GM18517 (cell line): Measurements from ENCODE around the gene PRDM16.
"Not testable (repeated sequence)": the region's sequence is repeated elsewhere in the genome, so short reads cannot be mapped to it uniquely, and the experiment has no call there.

Experiments used
- ATAC-seq: cut with Tn5 transposase; IDR thresholded peaks from one replicate; pipeline ENCODE4 v1.9.1; 2021; ENCODE audit warnings: mild to moderate bottlenecking, moderate library complexity; ENCODE audit not compliant: unreplicated experiment

Gene PRDM16

DNA sequence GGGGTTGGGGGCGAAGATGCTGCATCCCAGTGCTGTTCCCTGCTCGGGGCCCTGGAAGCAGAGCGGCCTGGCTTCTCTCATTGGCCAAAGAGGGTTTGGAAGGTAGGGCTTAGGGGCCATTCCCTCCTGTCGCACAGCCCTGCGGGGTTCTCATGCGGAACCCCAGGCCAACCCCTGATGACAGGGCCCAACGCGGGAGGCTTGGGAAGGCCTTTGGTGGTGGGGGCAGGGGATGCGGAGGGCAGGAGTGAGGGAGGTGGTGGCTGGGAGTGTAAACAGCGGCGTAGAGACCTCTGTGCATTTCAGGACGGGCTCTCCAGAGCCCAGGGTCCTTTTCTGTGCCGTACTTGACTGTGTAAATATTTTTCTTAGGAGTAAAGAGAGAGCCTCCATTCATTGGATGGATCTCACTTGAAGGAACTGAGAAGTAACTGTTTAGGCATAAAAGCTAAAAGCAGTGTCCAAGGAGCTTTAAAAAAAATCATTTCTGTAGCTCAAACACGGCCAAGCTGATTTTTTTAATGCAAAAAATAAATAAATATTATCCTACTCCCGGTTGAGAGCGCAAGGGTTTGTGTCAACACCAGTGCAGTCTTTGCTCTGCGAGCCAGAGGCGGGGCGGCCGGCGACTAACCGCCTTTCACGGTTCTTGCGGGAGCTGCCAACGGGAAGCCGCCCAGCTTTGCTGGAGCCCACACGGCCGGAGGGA, 169.1 kb downstream of the PRDM16 start:
- no peak for ATAC-seq

DNA sequence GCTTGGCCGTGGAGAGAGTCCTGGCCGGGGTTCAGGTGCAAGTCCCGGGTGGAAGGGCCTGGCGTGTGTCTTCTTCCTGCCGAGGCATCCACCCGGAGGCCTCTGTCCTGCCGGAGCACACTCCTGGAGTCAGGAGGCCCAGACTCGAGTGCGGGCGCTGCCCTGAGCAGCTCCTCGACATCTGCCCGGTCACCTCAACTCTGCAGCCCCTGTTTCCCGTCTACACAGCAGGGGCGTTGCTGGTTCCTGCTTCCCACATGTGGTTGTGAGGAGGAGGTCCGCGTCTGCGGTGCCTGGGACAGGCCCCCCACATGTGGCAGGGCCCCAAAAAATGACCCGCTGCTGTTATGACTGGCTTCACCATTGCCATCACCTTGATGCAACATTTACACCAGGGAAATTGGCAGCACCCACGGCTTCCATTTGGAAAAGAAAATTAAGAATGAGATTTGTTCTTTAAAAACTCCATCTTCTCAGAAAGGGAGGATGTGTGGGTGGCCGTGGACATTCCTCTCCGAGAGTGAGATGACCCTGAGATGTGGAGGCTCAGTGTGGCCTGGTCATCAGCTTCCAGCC, 169.8 kb downstream of the PRDM16 start:
- no peak for ATAC-seq

DNA sequence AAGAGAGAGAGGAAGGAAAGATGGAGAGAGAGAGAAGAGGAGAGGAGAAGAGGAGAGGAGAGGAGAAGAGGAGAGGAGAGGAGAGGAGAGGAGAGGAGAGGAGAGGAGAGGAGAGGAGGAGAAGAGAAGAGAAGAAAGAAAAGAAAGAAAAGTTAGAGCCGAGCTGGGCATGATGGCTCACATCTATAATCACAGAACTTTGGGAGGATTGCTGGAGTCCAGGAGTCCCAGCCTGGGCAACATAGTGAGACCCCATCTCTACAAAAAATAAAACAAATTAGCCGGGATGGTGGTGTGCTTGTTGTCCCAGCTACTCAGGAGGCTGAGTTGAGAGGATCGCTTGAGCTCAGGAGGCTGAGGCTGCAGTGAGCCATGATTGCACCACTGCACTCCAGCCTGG, 171.0 kb downstream of the PRDM16 start:
- not testable (repeated sequence) for ATAC-seq

DNA sequence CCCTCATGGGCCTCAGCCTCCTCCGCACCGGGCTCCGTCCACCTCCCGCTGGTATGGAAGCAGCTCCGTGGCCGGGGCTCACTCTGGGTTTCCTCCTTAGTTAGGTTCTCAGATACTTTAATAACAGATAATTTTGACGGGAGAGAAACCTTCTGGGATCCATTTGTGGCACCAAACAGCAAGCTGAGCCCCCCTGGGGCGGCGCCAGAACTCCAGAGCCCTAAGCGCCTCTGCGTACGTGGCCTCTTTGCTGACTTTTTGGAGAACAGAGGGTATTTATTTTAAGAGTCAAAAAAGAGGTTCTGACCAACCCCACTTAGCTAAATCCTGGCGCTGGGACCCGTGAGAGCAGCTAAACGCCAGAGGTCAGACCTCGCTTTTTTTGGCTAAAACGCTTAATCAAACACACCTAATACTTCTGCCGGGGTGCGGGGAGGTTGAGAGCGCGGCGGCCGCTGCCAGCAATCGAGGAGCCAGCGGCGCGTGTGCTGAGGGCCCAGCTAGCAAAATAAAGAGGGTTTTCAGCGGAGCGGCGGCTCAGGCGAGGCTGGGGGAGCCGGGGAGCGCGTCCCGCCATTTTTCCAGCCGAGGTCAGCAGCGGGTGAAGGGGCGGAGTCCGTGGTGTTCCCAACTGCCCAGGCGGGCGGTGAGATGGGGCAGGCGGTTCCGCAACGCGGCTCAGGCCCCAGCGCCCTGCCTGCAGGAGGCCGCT, 171.7 kb downstream of the PRDM16 start:
- no peak for ATAC-seq

DNA sequence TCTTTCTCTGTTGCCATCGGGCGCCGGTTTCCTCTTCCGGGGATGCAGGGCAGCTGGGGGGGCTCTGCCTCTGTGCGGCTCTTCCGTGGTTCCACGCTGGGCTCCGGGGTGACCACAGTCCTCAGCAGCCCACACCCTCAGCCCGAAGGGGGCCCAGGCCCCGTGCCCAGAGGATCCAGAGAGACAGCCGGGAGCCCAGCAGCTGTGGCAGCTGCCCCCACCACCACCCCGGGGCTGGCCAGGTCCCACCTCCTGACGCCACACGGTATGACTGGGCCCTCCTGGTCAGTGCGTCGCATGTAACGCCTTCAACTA, 172.2 kb downstream of the PRDM16 start:
- no peak for ATAC-seq

DNA sequence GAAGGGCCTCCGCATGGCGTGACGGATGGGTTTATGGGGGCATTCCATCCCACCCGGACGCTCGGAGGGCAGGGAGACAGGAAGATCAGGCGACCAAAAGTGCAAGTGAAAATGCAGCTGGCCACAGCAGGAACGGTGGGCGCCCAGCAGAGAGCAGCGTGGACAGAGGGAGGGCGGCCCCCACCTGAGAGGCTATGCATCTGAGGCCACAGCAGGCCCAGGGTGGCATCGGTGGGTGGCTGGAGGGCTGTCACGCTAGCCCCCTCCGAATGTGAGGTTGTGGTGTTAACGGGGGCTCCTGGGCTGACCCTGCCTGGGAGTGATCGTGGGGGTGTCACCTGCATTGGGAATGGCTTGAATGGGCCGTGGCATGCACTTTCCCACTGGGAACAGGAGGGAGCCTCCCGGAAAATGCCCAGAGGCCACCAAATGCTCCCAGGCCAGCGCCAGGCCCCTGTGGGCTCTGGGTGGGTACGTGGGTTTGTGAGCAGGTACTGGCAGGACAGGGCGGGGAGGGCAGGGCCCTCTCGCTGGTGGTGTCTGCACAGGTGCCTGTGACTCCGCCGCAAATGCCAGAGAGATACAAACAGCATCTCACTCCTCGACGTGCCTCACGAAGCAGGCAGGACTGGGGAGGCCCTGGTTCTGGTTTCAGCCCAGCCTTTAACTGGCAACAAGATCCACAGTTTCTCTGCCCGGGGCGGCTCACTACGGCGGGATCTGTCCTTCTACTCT, 172.8 kb downstream of the PRDM16 start:
- ATAC-seq = no peak

DNA sequence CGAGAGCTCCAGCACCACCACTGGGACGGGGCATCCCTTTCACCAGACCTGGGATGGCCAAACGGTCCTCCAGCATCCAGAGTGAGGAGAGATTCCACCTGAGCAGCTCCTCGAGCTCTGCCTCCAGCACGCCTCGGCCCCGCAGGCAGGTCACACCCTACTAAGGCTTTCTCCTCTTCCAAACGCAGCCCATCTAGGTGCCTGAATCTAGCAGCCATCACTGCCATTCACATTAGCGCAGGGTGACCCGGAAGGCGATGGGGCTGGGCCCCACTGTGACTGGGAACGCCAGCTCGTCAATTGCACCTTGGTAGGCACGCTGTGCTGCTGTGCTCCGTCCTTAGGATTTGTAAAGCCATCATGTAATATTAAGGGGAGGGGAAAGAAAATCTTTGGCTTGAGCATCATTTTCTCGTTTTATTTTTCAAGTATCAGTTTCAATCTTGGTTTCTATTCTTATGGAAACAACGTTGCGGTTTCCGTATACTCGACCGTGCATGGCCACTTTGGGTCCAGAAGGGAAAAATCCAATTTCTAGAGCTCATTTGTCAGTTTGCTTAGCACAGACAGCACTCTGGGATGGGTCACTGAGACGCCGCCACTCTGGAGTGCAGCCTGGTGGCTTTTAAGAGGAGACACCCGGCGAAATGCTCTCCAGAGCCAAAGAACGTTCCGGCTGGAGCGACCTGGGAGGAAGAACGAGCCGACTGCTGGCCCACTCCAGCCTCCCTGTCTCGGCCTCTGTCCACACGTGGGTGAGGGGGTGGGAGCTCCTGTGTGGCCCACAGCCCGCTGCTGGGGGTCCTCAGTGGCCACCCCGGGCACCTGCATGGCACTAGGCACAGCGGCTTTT, 173.6 kb downstream of the PRDM16 start:
- no peak for ATAC-seq

DNA sequence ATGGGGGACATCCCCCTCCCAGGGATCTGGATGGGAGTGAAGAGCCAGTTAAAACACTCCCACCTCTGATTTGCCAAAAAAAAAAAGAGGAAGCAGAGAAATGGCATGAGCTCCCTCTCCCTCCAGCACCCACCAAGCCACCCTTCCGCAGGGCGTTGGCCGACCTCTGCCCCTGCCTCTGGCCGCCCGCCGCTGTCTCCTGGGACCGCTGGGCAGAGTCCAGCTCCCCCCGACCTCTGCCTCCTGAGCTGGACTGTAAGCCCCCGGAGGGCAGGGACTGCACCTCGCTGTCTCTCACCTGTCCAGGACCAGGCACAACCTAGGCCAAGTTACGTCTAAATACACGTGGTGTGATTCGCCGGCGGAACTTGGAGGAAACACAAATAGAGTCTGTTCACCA, 174.3 kb downstream of the PRDM16 start:
- no peak for ATAC-seq

DNA sequence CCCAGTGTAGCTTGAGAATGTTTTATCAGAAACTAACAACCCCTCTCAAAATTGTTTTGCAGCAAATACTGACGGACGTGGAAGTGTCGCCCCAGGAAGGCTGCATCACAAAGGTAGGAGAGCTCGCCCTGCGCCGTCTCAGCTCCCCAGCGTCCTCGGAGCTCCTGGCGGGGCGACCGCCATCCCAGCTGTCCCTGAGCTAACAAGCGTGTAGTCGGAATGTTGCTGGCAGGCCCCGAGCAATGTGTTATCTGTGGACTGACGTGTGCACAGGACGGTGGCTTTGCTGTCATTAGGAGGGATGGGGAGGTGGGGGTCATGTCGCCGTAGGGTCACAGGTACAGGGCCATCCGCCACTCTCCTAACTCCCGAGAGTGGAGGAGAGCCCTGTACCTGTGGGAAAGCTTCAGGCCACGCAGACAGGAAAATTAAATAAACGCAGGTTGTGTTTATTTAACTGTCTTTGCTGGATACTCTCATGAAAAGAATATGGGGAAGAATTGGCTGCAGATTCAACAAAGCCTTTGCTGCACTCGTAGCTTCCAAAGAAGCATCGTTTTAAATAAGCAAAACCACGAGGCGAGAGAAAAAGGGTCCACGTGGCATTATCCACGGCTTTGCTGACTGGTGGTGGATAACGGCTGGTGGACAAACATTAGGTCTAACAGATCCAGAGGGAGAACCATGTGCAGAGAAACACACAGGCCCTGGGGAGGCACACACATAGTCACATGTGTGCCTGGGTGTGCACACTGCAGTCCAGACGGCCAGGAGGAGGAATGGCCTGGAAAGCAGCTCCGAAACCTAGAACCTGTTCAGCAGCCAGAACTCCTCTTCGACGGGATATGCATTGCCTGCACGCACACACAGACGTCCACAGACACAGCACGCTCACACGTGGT, 175.3 kb downstream of the PRDM16 start:
- ATAC-seq = no peak

DNA sequence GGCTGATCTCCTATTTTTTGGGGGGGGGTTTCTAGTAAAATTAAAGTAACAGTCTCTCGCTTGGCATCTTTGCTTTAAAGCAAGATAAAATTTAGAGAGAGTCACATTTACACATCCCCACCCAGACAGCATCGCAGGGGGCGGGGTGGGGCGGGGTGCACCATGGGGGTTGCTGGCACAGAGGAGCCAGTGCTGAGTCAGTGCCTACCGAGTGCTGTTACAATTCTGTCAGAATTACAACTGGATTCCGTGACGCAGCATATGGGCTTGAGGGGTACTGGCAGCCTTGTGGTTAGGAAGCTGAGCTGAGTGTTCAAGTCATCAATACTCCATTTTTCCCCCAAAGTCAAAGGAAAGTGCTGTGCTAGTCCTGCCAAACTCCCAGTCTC, 175.9 kb downstream of the PRDM16 start:
- ATAC-seq = no peak

DNA sequence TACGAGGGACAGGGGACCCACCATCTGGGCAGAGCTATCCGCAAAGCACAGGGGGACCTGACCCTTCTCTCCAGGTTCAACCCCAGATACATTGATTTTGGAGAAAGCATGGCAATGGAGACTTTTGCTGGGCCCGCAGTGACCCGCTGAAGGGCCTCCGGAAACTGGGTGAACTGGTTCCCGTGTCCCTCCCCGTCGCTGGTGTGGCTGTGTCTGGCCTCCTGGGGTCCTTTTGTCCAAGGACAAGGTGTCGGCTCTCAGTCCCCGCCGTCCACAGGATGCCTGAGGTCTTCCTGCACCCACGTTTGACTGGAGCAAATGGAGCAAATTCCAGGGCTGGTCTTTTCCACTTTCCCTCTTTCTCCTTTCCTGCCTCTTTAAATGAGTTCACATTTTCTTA, 176.3 kb downstream of the PRDM16 start:
- ATAC-seq = no peak

DNA sequence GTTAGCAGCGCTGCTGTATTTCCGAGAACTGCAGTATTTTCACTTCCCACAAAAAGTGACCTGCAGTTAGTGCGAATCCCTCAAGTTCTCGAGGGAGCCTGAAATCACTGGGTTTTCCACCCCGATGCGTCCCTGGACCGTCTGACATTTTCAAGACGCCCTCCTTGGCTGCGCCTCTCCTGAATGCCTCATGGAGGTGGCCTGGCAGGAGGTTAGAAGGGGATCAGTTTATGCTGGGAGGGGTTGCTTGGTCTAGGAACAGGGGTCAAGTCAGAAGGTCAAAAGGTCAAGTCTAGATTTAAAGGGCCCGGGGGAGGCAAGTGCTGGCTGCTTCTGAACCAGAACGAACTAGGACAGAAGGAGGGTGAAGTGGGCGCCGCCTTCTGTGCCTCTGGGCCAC, 176.8 kb downstream of the PRDM16 start:
- ATAC-seq = no peak

DNA sequence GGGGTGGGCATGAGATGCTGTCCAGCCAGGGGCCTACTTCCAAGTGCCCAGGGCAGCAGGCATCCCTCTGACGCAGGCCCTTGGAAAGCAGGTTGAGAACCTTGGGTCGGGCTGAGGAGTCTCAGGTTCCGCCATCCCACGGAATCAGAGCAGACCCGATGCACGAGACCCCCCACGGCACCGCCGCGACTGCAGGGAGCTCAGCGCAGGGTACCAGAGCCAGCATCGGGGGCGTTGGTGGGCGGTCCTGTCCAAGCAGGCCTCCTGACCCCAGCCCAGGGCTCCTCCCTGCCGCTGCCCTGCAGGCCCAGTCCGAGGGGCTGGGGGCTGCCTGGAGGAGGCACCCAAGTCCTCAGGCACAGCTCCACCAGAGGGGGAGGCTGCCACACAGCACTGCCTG, 177.2 kb downstream of the PRDM16 start:
- no peak for ATAC-seq

DNA sequence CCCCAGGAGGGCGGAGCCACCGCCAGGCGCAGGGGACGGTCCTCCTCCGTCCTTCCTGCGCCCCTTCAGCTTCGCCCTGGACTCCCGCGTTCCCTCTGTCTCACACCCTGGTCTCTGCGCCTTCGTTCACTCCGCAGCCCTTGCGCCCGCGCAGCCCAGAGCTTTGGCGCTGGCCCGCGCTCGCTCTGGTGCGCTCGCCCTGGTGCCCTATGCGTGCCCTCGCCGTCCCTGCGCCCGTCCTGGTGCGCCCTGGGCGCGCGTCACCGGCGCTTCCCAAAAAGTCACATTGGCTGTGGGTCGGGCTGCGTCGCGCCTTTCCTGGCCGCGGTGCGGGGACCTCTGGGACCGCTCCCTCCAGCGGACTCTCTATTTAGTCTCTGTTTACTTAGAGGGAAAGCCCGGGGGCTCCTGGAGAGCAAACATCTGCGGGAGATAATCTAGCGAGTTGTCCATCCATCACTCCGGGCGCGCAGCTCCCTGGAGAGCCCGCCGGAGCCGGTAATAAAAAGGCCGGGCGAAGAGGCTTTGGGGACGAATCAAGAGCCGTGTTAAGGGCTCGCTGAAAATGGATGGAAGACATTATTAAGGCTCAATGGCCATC, 178.6 kb downstream of the PRDM16 start:
- no peak for ATAC-seq

DNA sequence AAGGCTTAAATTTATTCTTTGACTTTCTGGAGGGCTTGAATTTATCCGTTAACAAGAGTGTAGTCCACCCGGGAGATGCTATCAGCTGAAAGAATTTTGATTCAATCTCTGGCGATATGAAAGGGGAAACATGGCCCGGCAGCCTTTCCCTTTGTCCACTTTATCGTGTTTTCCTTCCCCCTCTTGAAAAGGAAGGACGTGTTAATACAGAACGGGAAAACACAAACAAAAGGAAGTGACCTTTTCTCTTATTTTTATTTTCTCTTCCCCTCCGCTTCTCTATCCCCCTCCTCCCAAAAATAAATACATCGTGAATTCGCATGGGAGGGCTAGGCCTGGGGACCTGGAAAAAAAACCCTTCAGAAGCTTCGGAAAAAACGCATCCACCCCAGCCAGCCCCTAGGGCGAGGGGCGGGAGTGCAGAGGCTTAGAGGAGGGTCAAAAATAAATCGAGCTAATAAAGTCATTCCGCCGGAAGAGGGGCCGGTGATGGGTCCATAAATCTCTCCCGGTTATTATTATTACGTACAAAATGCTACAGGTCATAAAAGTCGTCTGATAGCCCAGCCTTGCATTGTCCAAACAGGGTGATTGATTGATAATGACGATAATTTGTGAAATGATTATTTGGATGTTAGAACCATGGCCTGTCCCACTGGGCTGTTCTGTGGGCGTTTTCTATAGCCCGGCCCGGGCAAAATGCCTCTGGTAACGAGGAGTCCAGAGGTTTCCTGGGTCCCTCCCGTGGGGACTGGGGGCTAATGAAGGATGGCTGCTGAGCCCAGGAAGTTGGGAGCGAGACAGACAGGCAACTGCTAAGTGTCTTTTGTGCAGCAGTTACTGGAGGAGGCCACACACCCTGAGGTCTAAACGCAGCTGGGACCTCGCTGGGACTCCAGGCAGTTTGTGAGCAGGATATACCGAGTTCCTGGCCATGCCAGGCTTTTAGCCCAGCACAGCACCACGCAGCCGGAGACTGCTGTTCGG, 179.4 kb downstream of the PRDM16 start:
- no peak for ATAC-seq

DNA sequence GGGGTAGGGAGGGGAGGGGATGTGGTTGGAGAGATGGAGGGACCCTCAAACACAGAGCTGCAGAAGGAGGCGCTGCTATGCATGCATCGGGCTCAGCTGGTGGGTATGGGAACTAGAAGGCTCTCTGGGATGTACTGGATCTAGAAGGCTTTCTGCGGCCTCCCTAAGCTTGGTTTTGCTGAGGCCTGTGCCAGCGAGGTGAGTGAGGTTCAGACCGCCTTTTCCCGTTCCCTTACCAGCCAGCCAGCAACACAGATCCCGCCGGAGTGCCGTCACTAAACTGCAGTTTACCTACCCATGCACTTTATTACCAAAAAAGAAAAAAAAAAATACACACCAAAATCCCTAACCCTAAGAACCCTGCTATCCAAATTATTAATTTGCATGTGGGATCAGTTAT, 180.2 kb downstream of the PRDM16 start:
- no peak for ATAC-seq

DNA sequence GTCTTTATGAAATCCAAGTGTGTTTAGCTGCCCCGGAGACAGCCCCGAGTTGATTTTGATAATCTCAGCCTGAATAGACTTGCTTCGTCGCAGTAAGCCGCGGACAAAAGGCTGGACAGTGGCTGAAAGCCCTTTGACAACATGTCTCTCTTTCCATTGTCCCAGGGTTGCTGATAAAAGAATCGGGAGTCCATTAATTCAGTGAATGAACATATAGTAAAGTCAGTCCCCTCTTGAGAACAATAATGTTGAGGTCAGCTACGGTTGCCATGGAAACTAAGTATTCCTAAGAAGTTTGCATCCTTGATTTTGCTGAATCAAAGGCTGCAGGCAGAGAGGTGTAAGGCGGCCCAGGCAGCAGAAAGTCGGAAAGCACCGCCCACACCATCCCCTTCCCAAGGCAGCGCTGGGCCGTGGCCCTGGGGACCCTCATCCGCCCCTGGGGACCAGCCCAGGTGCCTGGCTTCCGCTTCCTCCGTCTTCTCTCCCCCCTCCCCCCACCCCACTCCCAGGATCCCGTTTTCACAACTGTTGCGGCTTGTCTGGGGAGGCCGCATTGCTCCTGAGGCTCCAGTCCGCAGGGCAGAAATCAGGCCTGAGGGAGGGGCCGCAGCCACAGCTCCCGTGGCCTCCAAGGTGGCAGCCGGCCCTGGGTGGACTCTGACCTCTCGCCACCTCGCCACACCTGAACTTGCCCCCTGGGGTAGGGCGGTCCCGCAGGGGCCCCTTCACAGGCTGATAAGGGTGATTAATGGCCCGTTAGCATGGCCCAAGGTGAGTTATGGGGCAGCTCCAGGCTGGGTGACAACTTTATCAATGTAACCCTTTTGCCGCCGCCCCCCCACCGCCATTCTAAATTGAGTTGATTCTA, 180.9 kb downstream of the PRDM16 start:
- ATAC-seq = no peak
